HCT116 (cell line): ENCODE data around the gene ACTN1. TPM values are rescaled to one million over a fixed set of nuclear protein-coding genes. Genes with fewer than 3 reads are reported as not detected.

ENCODE experiments used
- ATAC-seq: fragments of 200-7000 bp; cut with Tn5 transposase; 2 replicates; pipeline ENCODE4 v1.9.1; 2020; ENCODE audit warnings: mild to moderate bottlenecking, moderate library complexity
- BruUV-seq: library from RNA; stranded (reverse); fragments of 400-500 nt; replicated peaks from 2 replicates; lab custom pipeline; 2021; lab: Mats Ljungman, UMichigan
- CTCF ChIA-PET: fragments of 300-600 bp; sonication (Branson Sonifier 250); formaldehyde crosslinking; loops from one replicate; lab custom pipeline; 2021; ENCODE audit warnings: antibody characterized with exemption; lab: Charles Lee
- POLR2A ChIA-PET: fragments of 300-600, 350-600 bp; sonication (Branson Sonifier 250); formaldehyde crosslinking; loops from one replicate; lab custom pipeline; 2021; ENCODE audit warnings: antibody characterized with exemption; lab: Charles Lee
- RAD21 ChIA-PET, 2 experiments: fragments of 300-600 bp; sonication (Branson Sonifier 250); formaldehyde crosslinking; loops; one replicate each; lab custom pipeline; 2023; ENCODE audit warnings: low total read pairs in 2 of 2; ENCODE audit not compliant: uncharacterized antibody in 2 of 2, unreplicated experiment in 2 of 2, low non-redundant PET in 1 of 2; lab: Charles Lee
- DNase-seq: peaks from one replicate; pipeline ENCODE4 v3.0.0-alpha.2; 2010; ENCODE audit warnings: low read depth, low spot score
- H2AFZ ChIP-seq: fragments of 200-600 bp; shearing (Covaris generic), sonication (generic); 2 replicates; pipeline ENCODE4 v1.6.1; 2017; ENCODE audit warnings: low read depth, mixed run types, mixed read lengths, antibody characterized with exemption, low read length; ENCODE audit not compliant: poor library complexity, severe bottlenecking
- H3K27ac ChIP-seq: 2 replicates; pipeline ENCODE4 v1.5.1; 2012; ENCODE audit warnings: low read depth, low read length
- H3K27me3 ChIP-seq: fragments of 200-600 bp; sonication (generic); 2 replicates; pipeline ENCODE4 v1.6.1; 2016; ENCODE audit warnings: mixed run types, low read length, mixed read lengths; ENCODE audit not compliant: insufficient read depth
- H3K36me3 ChIP-seq, 2 experiments: fragments of 200-500 bp in 1 of 2; fragments of 200-600 bp in 1 of 2; sonication (Bioruptor generic) in 1 of 2; sonication (generic) in 1 of 2; 2 replicates each; pipeline versions ENCODE4 v1.5.1 to v1.6.1; 2014 to 2016; ENCODE audit warnings: low read length in 2 of 2, inconsistent platforms in 1 of 2, mixed read lengths in 1 of 2, mixed run types in 1 of 2; ENCODE audit not compliant: insufficient read depth in 2 of 2, control insufficient read depth in 1 of 2
- H3K4me1 ChIP-seq, 2 experiments: fragments of 200-600 bp in 1 of 2; sonication (generic) in 1 of 2; 2 replicates each; pipeline versions ENCODE4 v1.5.1 to v1.6.1; 2012 to 2017; ENCODE audit warnings: low read length in 2 of 2, inconsistent platforms in 1 of 2, mild to moderate bottlenecking in 1 of 2, mixed read lengths in 1 of 2, mixed run types in 1 of 2, moderate library complexity in 1 of 2; ENCODE audit not compliant: insufficient read depth in 2 of 2, control insufficient read depth in 1 of 2
- H3K4me2 ChIP-seq: fragments of 200-600 bp; sonication (generic); 2 replicates; pipeline ENCODE4 v1.6.1; 2017; ENCODE audit warnings: mixed run types, low read length, mixed read lengths
- H3K4me3 ChIP-seq, 2 experiments: fragments of 200-600 bp in 1 of 2; sonication (generic) in 1 of 2; replicated peaks in 1 of 2; 2 replicates each; pipeline ENCODE4 v1.5.1; 2011 to 2016; ENCODE audit warnings: low read length in 2 of 2, control low read depth in 1 of 2, low read depth in 1 of 2, mild to moderate bottlenecking in 1 of 2, mixed read lengths in 1 of 2, mixed run types in 1 of 2
- H3K79me2 ChIP-seq: fragments of 200-600 bp; sonication (generic); 2 replicates; pipeline ENCODE4 v1.6.1; 2017; ENCODE audit warnings: mild to moderate bottlenecking, mixed run types, low read length, moderate library complexity, mixed read lengths; ENCODE audit not compliant: insufficient read depth
- H3K9ac ChIP-seq: fragments of 200-600 bp; sonication (generic); 2 replicates; pipeline ENCODE4 v1.6.1; 2016; ENCODE audit warnings: low read length, mixed read lengths
- H3K9me2 ChIP-seq: fragments of 200-600 bp; sonication (generic), shearing (Covaris generic); 2 replicates; pipeline ENCODE4 v1.6.1; 2017; ENCODE audit warnings: mixed run types, mild to moderate bottlenecking, moderate library complexity; ENCODE audit not compliant: insufficient read depth
- H3K9me3 ChIP-seq, 2 experiments: fragments of 200-500 bp in 1 of 2; fragments of 200-600 bp in 1 of 2; sonication (Bioruptor generic) in 1 of 2; sonication (generic) in 1 of 2; 2 replicates each; pipeline ENCODE4 v1.6.1; 2014 to 2017; ENCODE audit warnings: low read length in 2 of 2, mixed read lengths in 2 of 2, inconsistent platforms in 1 of 2, low read depth in 1 of 2, mild to moderate bottlenecking in 1 of 2, mixed run types in 1 of 2, moderate library complexity in 1 of 2; ENCODE audit not compliant: control insufficient read depth in 1 of 2, insufficient read depth in 1 of 2
- H4K20me1 ChIP-seq: fragments of 200-600 bp; sonication (generic), shearing (Covaris generic); 2 replicates; pipeline ENCODE4 v1.6.1; 2017; ENCODE audit warnings: mixed run types, mild to moderate bottlenecking, moderate library complexity; ENCODE audit not compliant: insufficient read depth
- ATF3 ChIP-seq: IDR thresholded peaks from 2 replicates; pipeline ENCODE4 v1.6.1; 2012
- CBX3 ChIP-seq: IDR thresholded peaks from 2 replicates; pipeline ENCODE4 v1.6.1; 2012; ENCODE audit warnings: low read depth
- EZH2phosphoT487 ChIP-seq: fragments of 200-600 bp; IDR thresholded peaks from 2 replicates; pipeline ENCODE4 v1.6.1; 2018; ENCODE audit warnings: antibody characterized with exemption, borderline replicate concordance
- FOSL1 ChIP-seq: IDR thresholded peaks from 2 replicates; pipeline ENCODE4 v1.6.1; 2012; ENCODE audit warnings: low read depth
- JUND ChIP-seq: IDR thresholded peaks from 2 replicates; pipeline ENCODE4 v1.6.1; 2012
- MAX ChIP-seq: IDR thresholded peaks from 2 replicates; pipeline ENCODE4 v1.6.1; 2012
- POLR2A ChIP-seq: IDR thresholded peaks from 2 replicates; pipeline ENCODE4 v1.7.0; 2011; ENCODE audit warnings: borderline replicate concordance; ENCODE audit not compliant: insufficient read depth, insufficient read length; ENCODE audit errors: extremely low read depth
- POLR2AphosphoS5 ChIP-seq: IDR thresholded peaks from 2 replicates; pipeline ENCODE4 v1.6.1; 2011; ENCODE audit warnings: mild to moderate bottlenecking, low read depth, low read length, moderate library complexity
- RAD21 ChIP-seq: IDR thresholded peaks from 2 replicates; pipeline ENCODE4 v1.6.1; 2012; ENCODE audit warnings: low read depth, mild to moderate bottlenecking
- SP1 ChIP-seq: IDR thresholded peaks from 2 replicates; pipeline ENCODE4 v1.6.1; 2012; ENCODE audit warnings: low read depth
- SRF ChIP-seq: IDR thresholded peaks from 2 replicates; pipeline ENCODE4 v1.6.1; 2012; ENCODE audit warnings: low read depth
- YY1 ChIP-seq: IDR thresholded peaks from 2 replicates; pipeline ENCODE4 v1.6.1; 2011; ENCODE audit warnings: low read length, low read depth, moderate library complexity, mild to moderate bottlenecking; ENCODE audit not compliant: insufficient replicate concordance; ENCODE audit errors: extremely low read depth
- ZBTB33 ChIP-seq: IDR thresholded peaks from 2 replicates; pipeline ENCODE4 v1.6.1; 2011; ENCODE audit warnings: mild to moderate bottlenecking, low read length, moderate library complexity; ENCODE audit not compliant: insufficient replicate concordance; ENCODE audit errors: extremely low read depth
- ZFX ChIP-seq: fragments of 450-650 bp; IDR thresholded peaks from 2 replicates; pipeline ENCODE4 v1.6.1; 2017
- ZNF274 ChIP-seq: fragments of 200-500 bp; sonication (Bioruptor generic); IDR thresholded peaks from 2 replicates; pipeline ENCODE4 v1.6.1; 2014; ENCODE audit warnings: mild to moderate bottlenecking, low read depth, low read length, inconsistent platforms
- intact Hi-C: fragments of 100-400 bp; cut with micrococcal nuclease; formaldehyde crosslinking; loops from 2 replicates; pipeline ENCODE4 v1.10.0; 2022
- total RNA-seq: library from RNA; stranded (reverse); gene quantifications from one replicate; pipeline ENCODE4 v1.2.1, GENCODE V29; 2021; ENCODE audit not compliant: unreplicated experiment

The ACTN1 gene
- total RNA-seq, 1 experiment from 2014 or later, result 123 TPM

DNA sequence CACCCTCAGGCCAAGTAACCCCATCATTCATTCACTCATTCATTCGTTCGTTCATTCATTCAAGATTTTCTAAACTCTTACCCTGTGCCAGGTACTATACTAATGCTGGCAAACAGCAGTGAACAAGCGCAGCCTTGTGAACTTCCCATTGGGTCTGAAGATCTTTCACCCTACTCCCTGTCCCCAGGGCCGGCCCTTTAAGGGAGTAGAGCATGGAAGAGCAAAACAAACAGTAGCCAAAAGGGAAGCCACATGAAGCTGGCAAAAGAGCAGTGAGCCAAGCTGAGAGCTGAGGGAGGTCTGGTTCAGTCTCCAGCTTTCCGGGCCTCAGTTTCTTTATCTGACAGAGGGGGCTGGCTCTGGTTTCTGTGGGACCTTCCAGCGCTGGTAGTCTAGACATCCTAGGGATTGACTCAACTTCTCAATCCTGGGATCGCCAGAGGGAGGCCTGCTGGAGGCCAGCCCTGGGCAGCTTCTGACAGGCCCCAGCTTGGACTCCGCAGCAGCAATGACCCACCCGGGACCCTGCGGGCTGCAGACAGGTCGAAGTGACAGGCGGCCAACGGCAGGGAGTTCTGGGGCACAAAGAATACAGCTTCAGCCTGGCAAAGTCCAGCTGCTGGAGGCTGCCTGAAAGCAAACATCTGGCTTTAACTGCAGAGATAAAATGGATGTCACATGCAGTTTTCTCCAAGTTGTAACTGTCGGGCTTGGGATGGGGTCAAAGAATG, 27.1 kb downstream of the ACTN1 start:
- H3K9me3 ChIP-seq, result no peaks in the 10 kb centered on the region
- ATAC-seq (no peak), DNase-seq (no peak)
- H3K4me1 ChIP-seq, result peaks cover 56 to 77% of the 10 kb centered on the region in 2 experiments
- H3K36me3 ChIP-seq, result no peaks in the 10 kb centered on the region
- H3K9me2 ChIP-seq, result no peaks in the 10 kb centered on the region
- POLR2A ChIA-PET, result interaction anchor here (1.5 kb wide), 1 partner anchor 26 kb away, joined by 4 read pairs; no protein-coding TSS in a partner anchor
- TF ChIP-seq CBX3 (no peak), SP1 (no peak), POLR2AphosphoS5 (no peak), EZH2phosphoT487 (no peak), ATF3 (no peak), POLR2A (no peak)
- no peak overlapping the region for H2AFZ ChIP-seq
- H3K4me2 ChIP-seq, result peak overlapping the region; percentile 71
- peak overlapping the region in 1 of 2 experiments; percentile 42; a peak in 1 of 4 replicates for H3K4me3 ChIP-seq
- CTCF ChIA-PET, result no interaction called here
- no peaks in the 10 kb centered on the region for H3K27me3 ChIP-seq
- H3K79me2 ChIP-seq, result peaks cover 91% of the 10 kb centered on the region
- peak overlapping the region; percentile 46 for H3K9ac ChIP-seq
- H3K27ac ChIP-seq, result peak overlapping the region; percentile 81
- no TSS peak for BruUV-seq
- RAD21 ChIA-PET, result no interaction called here
- intact Hi-C loops, result loop anchor here (2.0 kb wide), 1 partner anchor 27 kb away; the partner anchor contains the start of gene ACTN1
- H4K20me1 ChIP-seq, result no peaks in the 10 kb centered on the region

GRCh38 chr14:68951035-68951797, 27.9 kb downstream of the ACTN1 start:
- H3K9ac ChIP-seq, result peak overlapping the region; percentile 46
- RAD21 ChIA-PET, result no interaction called here
- peak; percentile 98 for ATAC-seq
- TSS peak; percentile 96 for BruUV-seq
- H4K20me1 ChIP-seq, result no peaks in the 10 kb centered on the region
- H3K36me3 ChIP-seq, result no peaks in the 10 kb centered on the region
- no peak overlapping the region for H2AFZ ChIP-seq
- H3K4me1 ChIP-seq, result peaks cover 54 to 85% of the 10 kb centered on the region in 2 experiments
- H3K27me3 ChIP-seq, result no peaks in the 10 kb centered on the region
- peak overlapping the region; percentile 81 for H3K27ac ChIP-seq
- no peaks in the 10 kb centered on the region for H3K9me2 ChIP-seq
- CTCF ChIA-PET, result no interaction called here
- no peaks in the 10 kb centered on the region for H3K9me3 ChIP-seq
- H3K4me2 ChIP-seq, result peak overlapping the region; percentile 71
- POLR2A ChIA-PET, result interaction anchor here (1.1 to 1.5 kb wide), 2 partner anchors 27 to 28 kb away, joined by 4 read pairs; no protein-coding TSS in a partner anchor
- DNase-seq, result peak; percentile 85
- H3K79me2 ChIP-seq, result peaks cover 91% of the 10 kb centered on the region
- H3K4me3 ChIP-seq, result peak overlapping the region; percentile 20 to 42; a peak in 3 of 4 replicates
- intact Hi-C loops, result loop anchor here (2.0 kb wide), 1 partner anchor 28 kb away; the partner anchor contains the start of gene ACTN1
- 0 out of 2 replicates have a peak, but pooled peaks have one; percentile 28 for TF ChIP-seq ZFX
- peak; percentile 96 for TF ChIP-seq SRF
- TF ChIP-seq RAD21, result no peak
- peak; percentile 56; the same call in 1 of the 2 replicates for TF ChIP-seq POLR2AphosphoS5
- peak; percentile 86 for TF ChIP-seq SP1
- TF ChIP-seq ZBTB33, result no peak
- no peak for TF ChIP-seq YY1
- TF ChIP-seq MAX, result peak; percentile 48; the same call in 1 of the 2 replicates
- peak; percentile 85 for TF ChIP-seq FOSL1
- TF ChIP-seq JUND, result peak; percentile 81
- TF ChIP-seq ZNF274, result no peak
